GM13977 (cell line): ENCODE results near the gene RDH13.

ENCODE experiments used
- DNase-seq: peaks from one replicate; pipeline ENCODE4 v3.0.0; 2012; ENCODE audit warnings: low spot score
- in situ Hi-C: fragments of 300-500 bp; cut with MboI; formaldehyde crosslinking; loops from one replicate; pipeline ENCODE4 v1.12.0; 2022; ENCODE audit warnings: low sequenced_read_pairs, low pct_unique_long_range_greater_than_20kb, mixed read lengths, inconsistent platforms; ENCODE audit not compliant: unreplicated experiment
- TF ChIP-seq, protein P1 (sequence below): IDR thresholded peaks from 2 replicates; pipeline ENCODE4 v1.5.1; 2012; ENCODE audit warnings: mild to moderate bottlenecking, control low read depth; ENCODE audit not compliant: insufficient read depth; ENCODE audit errors: extremely low read depth, missing control alignments

RDH13 gene

GRCh38 chr19:55091955-55092354, 29.0 kb upstream of the RDH13 start:
- no peak for DNase-seq
- TF ChIP-seq, protein P1, sequence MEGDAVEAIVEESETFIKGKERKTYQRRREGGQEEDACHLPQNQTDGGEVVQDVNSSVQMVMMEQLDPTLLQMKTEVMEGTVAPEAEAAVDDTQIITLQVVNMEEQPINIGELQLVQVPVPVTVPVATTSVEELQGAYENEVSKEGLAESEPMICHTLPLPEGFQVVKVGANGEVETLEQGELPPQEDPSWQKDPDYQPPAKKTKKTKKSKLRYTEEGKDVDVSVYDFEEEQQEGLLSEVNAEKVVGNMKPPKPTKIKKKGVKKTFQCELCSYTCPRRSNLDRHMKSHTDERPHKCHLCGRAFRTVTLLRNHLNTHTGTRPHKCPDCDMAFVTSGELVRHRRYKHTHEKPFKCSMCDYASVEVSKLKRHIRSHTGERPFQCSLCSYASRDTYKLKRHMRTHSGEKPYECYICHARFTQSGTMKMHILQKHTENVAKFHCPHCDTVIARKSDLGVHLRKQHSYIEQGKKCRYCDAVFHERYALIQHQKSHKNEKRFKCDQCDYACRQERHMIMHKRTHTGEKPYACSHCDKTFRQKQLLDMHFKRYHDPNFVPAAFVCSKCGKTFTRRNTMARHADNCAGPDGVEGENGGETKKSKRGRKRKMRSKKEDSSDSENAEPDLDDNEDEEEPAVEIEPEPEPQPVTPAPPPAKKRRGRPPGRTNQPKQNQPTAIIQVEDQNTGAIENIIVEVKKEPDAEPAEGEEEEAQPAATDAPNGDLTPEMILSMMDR = no peak
- in situ Hi-C loops = no loop called here

DNA sequence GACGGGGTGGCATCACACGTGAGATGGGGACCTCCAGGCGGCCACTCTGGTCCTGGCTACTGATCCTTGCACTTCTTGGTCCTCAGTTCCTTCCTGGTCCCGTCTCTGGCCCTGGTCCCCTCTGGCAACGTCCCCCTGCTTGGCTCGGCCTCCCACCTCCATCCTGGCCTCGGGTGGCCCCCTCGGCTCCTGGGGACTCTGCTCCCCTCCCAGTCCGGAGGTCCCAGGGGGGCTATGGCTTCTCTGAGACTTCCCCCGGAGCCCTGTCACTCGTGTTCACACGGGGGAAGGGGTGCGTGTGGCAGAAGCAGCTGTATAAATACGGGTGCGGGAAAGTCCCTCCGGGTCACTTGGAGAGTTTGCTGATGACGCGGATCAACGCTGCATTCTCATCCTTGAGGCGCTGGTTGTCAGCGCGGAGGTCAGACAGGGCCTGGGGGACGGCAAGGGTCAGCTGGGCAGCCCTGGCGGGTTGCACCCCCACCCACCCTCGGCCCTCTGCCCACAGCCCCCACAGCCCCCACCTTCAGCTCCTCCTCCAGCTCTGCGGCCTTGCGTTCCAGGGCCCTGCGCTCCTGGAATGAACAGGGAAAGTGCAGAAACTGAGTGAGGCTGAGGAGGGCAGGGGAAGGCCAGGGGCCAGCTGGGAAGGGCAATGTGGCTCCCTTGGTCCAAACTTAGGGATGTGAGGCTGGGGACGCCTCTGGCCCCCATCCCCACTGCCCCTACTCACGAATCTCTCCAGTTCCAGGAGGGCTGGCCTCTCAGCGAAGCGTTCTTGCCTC, 28.4 kb upstream of the RDH13 start:
- in situ Hi-C loops = no loop called here
- TF ChIP-seq, protein P1 = no peak
- no peak for DNase-seq

DNA sequence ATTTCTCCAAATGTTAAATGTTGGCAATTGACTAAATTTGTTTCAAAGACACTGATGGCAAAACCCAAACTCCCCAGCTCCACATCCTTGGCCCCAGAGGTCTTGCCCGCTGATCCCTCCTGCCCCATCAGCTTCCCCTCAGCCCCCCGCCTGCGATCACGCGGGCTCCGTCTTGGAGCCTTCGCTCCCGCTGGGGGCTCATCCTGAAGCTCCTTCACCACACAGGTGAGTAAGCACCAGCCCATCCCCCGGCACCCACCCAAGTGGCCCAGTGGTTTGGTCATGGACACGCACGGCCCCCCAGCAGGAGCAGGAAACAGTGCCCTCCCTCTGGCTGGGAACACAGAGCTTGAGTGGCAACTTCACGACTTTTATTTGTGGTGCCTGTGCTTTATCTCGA, 27.6 kb upstream of the RDH13 start:
- in situ Hi-C loops = no loop called here
- no peak for DNase-seq
- TF ChIP-seq, protein P1 = no peak

DNA sequence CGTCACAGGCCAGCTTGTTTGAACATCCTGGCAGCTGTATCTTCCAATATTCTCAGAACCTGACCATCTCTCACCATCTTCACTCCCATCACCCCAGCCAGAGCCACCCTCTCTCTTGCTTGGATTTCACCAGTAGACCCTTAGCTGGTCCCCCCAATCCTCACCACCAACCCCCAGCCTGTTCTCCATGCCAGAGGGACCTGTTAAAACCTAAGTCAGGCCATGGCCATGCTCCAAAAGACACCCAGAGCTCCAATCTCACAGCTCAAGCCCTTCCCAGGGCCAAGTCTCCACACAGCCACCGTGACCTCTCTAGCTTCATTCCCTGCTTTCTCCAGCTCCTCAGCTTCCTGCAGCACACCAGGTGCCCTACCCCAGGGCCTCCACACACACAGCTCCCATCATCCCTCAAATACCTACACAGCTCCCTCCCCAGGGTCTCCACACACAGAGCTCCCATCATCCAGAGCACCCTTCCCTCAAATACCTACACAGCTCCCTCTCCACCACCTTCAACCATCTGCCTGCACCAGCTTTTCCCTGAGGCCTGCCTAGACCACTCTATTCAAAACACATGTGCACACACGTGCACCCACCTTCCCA, 26.5 kb upstream of the RDH13 start:
- DNase-seq = no peak
- in situ Hi-C loops = no loop called here
- TF ChIP-seq, protein P1 = no peak

DNA sequence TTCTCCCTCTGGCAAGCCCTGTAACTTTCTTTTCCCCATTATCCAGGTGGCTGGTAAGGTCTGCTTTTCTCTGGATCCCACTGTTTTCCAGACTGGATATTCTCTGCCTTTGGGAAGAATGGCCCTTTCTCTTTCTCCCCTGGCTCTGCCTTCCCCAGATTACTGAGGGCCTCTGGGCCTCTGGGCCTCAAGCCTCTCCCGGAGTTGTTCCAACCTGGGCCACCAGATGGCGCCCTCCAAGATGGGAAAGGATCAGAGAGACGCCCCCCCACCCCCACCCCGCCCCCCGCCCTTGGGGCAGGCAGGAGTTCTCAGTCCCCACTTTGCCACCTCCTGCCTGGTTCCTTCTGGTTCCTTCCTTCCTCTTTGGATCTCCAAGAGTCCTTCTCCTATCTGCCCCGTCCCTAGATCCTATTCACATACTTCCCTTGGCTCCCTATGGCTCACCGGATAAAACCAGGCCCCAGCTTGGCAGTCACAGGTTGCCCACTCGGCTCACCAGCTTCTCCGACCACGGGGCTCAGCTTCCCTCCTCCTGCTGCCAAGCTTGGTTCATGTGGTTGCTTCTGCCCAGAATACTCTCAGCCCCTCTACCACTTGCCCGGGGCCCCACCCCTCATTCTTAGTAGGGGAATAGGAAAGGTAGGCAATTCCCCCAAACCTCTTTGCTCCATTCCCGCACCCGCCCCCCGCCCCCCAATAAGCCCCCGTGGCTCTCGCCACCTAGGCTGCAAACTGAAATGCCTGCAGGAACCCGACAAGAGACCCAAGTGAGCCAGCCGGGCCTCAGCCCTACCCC, 25.8 kb upstream of the RDH13 start:
- DNase-seq = peak; percentile 88
- TF ChIP-seq, protein P1 = peak; percentile 77
- in situ Hi-C loops = no loop called here

DNA sequence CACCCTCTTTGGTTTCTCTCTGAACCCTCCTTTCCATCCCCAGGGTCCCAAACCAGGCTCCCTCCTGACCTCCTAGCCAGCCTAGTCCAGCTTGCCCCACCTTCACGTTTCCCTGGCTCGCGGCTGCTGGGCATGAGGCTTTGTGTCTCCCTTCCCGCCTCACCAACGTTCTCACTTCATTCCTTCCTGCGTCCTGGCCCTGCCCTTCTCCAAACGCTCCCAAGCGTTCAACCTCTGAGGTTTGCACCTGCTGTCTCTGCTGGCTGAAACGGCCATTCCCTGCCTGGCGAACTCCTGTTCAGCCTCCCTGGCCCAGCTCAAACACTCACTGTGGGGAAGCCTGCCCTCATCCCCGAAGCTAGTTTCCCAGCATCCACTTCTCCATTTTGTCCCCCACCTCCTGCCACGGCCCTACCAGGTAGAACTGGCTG, 25.1 kb upstream of the RDH13 start:
- in situ Hi-C loops = no loop called here
- TF ChIP-seq, protein P1 = no peak
- DNase-seq = no peak
